Measurements from ENCODE around the gene HS1BP3.

DNA sequence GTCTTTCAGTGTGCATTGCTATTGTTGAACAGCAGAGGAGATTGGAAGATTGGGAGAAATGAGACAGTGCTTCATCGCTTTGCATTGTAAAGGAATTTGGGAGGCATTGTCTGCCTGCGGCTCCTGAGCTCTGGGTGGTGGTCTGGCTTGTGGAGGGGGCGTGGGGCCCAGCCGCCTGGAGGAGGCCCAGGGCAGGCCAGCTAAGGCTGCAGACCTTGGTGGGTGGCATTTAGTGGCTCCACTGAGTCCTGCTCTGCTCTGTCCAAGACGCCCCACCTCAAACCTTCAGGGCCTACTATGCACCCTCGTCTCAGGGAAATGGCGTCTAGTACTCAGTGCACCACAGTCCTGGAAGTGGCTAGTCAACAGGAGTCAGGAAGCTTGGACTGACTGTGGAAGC lies 5.7 kb upstream of the HS1BP3 start:
- no peak for TF ChIP-seq CTCF (IDR thresholded peaks at IDR 0.05 in 4 of 5, conservative IDR thresholded peaks at IDR 0.05 in 1 of 5)
- TF ChIP-seq POLR2A (IDR thresholded peaks at IDR 0.05), result no peak

All from gastrocnemius medialis (tissue), 4 donors.